ENCODE data around the gene FAM114A2.
"Not testable (repeated sequence)": the region's sequence is repeated elsewhere in the genome, so short reads cannot be mapped to it uniquely, and the experiment has no call there.

FAM114A2 gene

DNA sequence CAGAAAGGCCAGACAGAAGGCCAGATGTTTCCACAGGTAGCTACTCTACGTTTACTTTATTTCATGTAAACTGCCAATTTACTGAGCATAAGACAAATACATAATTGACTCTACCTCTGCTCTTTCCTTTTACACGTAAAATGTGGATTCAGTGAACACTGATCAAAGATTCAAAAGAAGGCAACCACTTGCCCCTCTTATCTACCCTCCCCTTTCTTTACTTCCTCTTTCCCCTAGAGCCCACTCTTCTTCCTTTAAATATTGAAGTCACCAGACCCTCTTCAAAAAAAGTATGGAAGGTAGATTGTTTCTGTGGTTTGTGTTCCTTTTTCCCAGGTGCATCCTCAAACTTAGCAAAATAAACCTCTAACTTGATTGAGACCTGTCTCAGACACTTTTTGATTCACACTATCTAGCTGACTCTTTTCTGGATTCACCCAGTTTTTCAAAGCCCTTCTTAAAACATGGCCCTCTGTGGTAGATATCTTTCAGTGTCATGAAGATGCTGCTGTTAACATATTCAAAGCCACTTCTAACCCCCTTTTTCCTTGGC, 6.7 kb downstream of the FAM114A2 start:
- H3K27me3 Mint-ChIP-seq (ENCODE audit: low read depth) = no peaks in the 10 kb centered on the region
- H3K27ac Mint-ChIP-seq = no peak overlapping the region
- H3K9me3 Mint-ChIP-seq = no peaks in the 10 kb centered on the region
- H3K4me3 Mint-ChIP-seq = no peak overlapping the region
- peaks cover 12% of the 10 kb centered on the region for H3K36me3 Mint-ChIP-seq (ENCODE audit: low read depth)
- H3K4me1 Mint-ChIP-seq (ENCODE audit: low read depth) = peaks cover 2% of the 10 kb centered on the region

DNA sequence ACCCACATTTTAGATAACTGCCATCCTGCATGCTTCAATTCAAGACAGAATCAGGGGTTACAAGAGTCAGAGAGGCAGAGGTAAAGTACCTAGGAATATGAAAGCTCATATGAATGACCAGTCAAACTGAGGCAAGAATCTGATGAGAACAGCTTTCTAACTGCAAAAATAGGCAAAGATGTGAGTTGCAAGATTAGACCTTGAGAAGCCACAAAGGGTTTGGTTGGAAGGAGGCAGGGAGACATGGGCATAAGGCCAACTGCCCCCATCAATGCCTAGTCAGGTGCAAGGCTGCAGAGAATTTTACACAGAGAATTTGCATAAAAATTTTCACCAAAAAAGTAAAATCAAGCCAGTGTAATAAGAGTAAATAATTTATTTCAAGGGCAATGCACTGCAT, 12.8 kb downstream of the FAM114A2 start:
- Mint-ChIP-seq H3K4me1 (ENCODE audit: low read depth) (no peaks in the 10 kb centered on the region), H3K4me3 (no peak overlapping the region), H3K27me3 (ENCODE audit: low read depth) (no peaks in the 10 kb centered on the region), H3K27ac (no peak overlapping the region), H3K36me3 (ENCODE audit: low read depth) (peaks cover 22% of the 10 kb centered on the region), H3K9me3 (no peaks in the 10 kb centered on the region)

DNA sequence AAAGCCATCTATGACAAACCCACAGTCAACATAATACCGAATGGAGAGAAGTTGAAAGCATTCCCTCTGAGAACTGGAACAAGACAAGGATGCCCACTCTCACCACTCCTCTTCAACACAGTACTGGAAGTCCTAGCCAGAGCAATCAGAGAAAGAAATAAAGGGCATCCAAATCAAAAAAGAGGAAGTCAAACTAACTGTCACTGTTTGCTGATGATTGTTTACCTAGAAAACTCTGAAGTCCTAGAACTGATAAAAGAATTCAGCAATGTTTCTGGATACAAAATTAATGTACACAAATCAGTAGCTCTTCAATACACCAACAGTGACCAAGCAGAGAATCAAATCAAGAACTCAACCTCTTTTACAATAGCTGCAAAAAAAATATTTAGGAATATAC, 19.8 kb downstream of the FAM114A2 start:
- H3K36me3 Mint-ChIP-seq (ENCODE audit: low read depth) = peaks cover 46% of the 10 kb centered on the region

DNA sequence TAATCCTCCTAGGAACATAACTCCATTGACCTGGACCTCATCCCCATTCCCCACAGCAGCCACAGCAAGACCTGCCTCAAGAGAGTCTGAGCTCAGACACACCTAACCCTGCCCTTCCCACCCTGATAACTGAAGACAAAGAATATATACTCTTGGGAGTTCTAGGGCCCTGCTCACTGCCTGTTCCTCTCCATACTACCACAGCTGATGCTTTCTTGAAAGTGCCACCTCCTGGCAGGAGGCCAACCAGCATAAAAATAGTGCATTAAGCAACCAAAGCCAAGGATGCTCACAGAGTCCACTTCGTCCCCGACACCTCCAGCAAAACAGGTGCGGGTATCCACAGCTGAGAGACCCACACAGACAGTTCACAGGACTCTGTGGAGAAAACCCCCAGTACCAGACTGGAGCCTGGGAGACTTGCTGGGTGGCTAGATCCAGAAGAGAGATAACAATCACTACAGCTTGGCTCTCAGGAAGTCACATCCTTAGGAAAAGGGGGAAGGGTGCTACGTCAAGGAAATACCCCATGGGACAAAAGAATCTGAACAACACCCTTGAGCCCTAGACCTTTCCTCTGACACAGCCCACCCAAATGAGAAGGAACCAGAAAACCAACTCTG, 23.5 kb downstream of the FAM114A2 start:
- Mint-ChIP-seq H3K27ac (no peak overlapping the region), H3K4me1 (ENCODE audit: low read depth) (peaks cover 3% of the 10 kb centered on the region), H3K4me3 (no peak overlapping the region), H3K36me3 (ENCODE audit: low read depth) (peaks cover 32% of the 10 kb centered on the region), H3K27me3 (ENCODE audit: low read depth) (no peaks in the 10 kb centered on the region), H3K9me3 (no peaks in the 10 kb centered on the region)

More for the DNA sequence above, 19.8 kb downstream of the FAM114A2 start:
- not testable (repeated sequence) for H3K27me3 Mint-ChIP-seq (ENCODE audit: low read depth); H3K4me3 Mint-ChIP-seq; H3K27ac Mint-ChIP-seq; H3K4me1 Mint-ChIP-seq (ENCODE audit: low read depth); H3K9me3 Mint-ChIP-seq

DNA sequence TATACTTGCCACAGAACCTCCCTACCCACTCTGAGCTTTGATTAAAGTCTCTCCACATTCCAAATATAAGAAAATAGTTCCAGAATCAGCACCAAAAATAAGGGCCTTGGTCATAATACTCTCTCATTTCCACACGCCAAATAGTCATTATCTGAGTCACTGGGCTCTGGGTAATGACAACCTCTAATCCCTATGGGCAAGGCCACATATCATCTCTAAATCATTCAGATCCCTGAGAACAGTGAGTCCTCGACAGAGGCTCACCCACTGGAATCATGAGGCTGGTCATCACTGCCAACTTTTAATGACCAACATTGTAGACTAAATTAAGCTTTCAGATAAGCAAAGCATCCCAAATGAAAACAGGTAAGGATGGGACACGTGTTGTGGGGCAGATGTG, 28.1 kb downstream of the FAM114A2 start:
- Mint-ChIP-seq H3K4me3 (no peak overlapping the region), H3K27ac (no peak overlapping the region)

DNA sequence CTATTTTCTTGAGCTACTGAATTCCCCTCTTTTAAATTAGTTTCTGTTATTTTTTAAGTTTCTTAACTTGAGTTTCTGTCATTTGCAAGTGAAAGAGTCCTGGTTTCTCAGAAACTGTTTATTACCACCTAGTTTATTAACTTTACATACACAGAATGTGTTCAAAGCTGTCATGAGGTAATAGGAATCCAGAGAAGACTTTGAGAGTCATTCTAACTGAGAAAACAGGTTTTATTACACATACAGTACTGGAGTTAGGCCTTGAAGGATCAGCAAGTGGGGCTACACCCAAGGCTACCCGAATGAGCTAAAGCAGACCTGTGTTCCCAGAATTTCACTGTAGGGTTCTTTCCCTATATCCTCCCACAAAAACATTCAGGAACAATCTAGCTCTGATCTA, 33.1 kb downstream of the FAM114A2 start:
- H3K27ac Mint-ChIP-seq = no peak overlapping the region
- no peak overlapping the region for H3K4me3 Mint-ChIP-seq
- peaks cover 2% of the 10 kb centered on the region for H3K36me3 Mint-ChIP-seq (ENCODE audit: low read depth)
- H3K9me3 Mint-ChIP-seq = no peaks in the 10 kb centered on the region
- no peaks in the 10 kb centered on the region for H3K4me1 Mint-ChIP-seq (ENCODE audit: low read depth)
- H3K27me3 Mint-ChIP-seq (ENCODE audit: low read depth) = no peaks in the 10 kb centered on the region

More for the DNA sequence above, 28.1 kb downstream of the FAM114A2 start:
- no peaks in the 10 kb centered on the region for H3K27me3 Mint-ChIP-seq (ENCODE audit: low read depth)
- H3K36me3 Mint-ChIP-seq (ENCODE audit: low read depth) = peaks cover 12% of the 10 kb centered on the region
- H3K9me3 Mint-ChIP-seq = no peaks in the 10 kb centered on the region
- no peaks in the 10 kb centered on the region for H3K4me1 Mint-ChIP-seq (ENCODE audit: low read depth)

DNA sequence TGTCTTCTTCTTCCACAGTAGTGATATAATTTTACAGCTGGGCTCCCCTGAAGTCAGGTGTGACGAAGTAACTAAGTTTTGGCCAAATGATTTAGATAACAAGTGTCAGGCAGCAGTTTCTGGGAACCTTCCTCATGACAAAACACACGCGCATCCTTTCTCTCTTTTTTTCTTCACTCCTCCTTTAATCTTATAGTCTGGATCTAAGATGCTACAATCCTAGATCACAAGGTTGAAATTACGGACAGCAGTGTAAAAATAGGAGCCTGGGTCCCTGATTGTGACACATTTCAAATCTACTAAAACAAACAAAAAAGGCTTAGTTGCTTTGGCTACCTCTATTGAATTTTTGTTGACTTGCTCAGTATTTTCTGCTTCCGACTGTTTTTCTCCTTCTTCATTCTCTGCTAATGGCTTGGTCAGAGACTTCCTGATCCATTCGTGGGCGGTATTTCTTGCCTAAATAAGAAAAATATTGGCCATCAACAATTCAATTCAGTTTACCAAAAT, 36.1 kb downstream of the FAM114A2 start:
- Mint-ChIP-seq H3K36me3 (ENCODE audit: low read depth) (peaks cover 8% of the 10 kb centered on the region), H3K27ac (no peak overlapping the region), H3K4me3 (no peak overlapping the region), H3K9me3 (no peaks in the 10 kb centered on the region), H3K4me1 (ENCODE audit: low read depth) (no peaks in the 10 kb centered on the region), H3K27me3 (ENCODE audit: low read depth) (no peaks in the 10 kb centered on the region)

DNA sequence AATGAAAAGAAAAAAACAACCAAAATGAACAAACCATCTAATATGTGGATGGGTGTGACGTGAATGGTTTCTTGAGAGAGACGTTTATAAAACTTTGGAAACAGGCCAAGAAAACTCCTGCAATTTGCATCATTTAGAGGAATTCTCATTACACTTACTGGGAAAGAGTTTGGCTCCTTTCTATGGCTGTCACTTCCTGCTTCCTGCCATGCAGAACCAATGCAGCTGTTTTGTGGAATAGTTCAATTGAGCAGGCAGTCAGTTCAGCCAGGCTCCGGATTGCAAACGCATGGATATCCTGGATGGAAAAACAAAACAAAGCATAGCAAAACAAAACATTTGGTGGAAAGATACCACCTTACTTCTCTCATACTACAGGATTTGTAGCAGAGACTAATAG, 36.6 kb downstream of the FAM114A2 start:
- Mint-ChIP-seq H3K27me3 (ENCODE audit: low read depth) (no peaks in the 10 kb centered on the region), H3K4me1 (ENCODE audit: low read depth) (no peaks in the 10 kb centered on the region), H3K27ac (no peak overlapping the region), H3K4me3 (no peak overlapping the region), H3K9me3 (no peaks in the 10 kb centered on the region), H3K36me3 (ENCODE audit: low read depth) (peaks cover 13% of the 10 kb centered on the region)

DNA sequence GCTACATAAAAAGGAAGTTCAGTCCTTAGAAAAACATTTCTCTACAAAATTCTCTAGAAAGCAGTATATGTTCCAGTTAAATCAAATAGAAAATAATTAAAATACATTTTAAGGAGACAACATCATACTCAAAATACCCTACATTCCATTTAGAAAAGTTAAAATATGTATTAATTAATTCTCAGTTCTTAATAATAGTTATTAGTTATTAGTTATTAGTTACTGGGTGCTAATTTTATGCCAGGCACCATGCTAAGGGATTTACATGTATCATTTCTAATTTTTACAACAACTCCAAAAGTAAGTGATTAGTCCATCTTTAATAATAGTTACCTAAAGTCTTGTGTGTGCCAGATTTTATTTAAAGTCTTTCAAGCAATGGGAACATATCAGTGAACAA, 38.0 kb downstream of the FAM114A2 start:
- H3K27me3 Mint-ChIP-seq (ENCODE audit: low read depth) = no peaks in the 10 kb centered on the region
- peaks cover 20% of the 10 kb centered on the region for H3K36me3 Mint-ChIP-seq (ENCODE audit: low read depth)
- no peaks in the 10 kb centered on the region for H3K4me1 Mint-ChIP-seq (ENCODE audit: low read depth)
- H3K9me3 Mint-ChIP-seq = no peaks in the 10 kb centered on the region
- no peak overlapping the region for H3K4me3 Mint-ChIP-seq
- no peak overlapping the region for H3K27ac Mint-ChIP-seq

DNA sequence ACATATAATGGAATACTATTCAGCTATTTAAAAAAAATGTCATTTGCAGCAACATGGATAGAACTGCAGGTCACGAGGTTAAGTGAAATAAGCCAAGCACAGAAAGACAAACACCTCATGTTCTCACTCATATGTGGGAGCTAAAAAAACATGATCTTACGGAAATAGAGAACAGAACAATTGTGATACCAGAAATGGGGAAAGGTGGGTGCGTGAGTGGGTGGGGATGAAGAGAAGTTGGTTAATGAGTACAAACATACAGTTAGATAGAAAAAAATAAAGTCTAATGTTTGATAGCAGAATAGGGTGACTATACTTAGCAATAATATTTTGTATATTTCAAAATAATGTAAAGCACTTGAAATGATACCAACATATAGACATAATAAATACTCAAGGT, 38.7 kb downstream of the FAM114A2 start:
- Mint-ChIP-seq H3K27me3 (ENCODE audit: low read depth) (no peaks in the 10 kb centered on the region), H3K4me1 (ENCODE audit: low read depth) (no peaks in the 10 kb centered on the region), H3K9me3 (no peaks in the 10 kb centered on the region), H3K27ac (no peak overlapping the region), H3K36me3 (ENCODE audit: low read depth) (peaks cover 21% of the 10 kb centered on the region), H3K4me3 (no peak overlapping the region)

DNA sequence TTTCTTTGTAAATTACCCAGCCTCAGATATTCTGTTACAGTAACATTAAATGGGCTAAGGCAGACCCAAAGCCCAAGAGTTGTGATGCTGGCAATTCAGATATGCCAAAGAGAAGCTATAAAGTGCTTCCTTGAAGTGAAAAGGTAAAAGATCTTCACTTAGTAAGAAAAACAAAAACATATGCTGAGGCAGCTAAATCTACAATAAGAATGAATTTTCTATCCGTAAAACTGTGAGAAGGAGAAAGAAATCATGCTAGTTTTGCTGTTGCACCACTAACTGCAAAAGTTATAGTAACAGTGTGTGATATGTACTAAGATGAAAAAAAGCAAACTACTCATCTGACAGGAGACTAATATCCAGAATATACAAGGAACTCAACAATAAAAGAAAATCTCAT, 39.9 kb downstream of the FAM114A2 start:
- Mint-ChIP-seq H3K9me3 (no peaks in the 10 kb centered on the region), H3K27me3 (ENCODE audit: low read depth) (no peaks in the 10 kb centered on the region), H3K4me1 (ENCODE audit: low read depth) (no peaks in the 10 kb centered on the region), H3K4me3 (no peak overlapping the region), H3K27ac (no peak overlapping the region), H3K36me3 (ENCODE audit: low read depth) (peaks cover 24% of the 10 kb centered on the region)

DNA sequence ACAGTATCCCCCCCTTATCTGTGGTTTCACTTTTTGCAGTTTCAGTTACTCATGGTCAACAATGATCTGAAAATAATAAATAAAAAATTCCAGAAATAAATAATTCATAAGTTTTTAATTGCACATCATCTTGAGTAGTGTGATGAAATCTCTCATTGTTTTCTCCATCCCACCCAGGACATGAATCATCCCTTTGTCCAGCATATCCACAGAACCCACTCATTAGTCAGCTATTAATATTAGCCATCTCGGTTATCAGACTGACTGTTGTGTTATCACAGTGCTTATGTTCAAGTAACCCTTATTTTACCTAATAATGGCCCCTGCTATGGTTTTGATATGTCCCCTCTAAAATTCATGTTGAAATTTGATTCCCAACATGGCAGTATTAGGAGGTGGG, 40.7 kb downstream of the FAM114A2 start:
- H3K4me3 Mint-ChIP-seq = no peak overlapping the region
- H3K36me3 Mint-ChIP-seq (ENCODE audit: low read depth) = peaks cover 24% of the 10 kb centered on the region
- H3K4me1 Mint-ChIP-seq (ENCODE audit: low read depth) = no peaks in the 10 kb centered on the region

DNA sequence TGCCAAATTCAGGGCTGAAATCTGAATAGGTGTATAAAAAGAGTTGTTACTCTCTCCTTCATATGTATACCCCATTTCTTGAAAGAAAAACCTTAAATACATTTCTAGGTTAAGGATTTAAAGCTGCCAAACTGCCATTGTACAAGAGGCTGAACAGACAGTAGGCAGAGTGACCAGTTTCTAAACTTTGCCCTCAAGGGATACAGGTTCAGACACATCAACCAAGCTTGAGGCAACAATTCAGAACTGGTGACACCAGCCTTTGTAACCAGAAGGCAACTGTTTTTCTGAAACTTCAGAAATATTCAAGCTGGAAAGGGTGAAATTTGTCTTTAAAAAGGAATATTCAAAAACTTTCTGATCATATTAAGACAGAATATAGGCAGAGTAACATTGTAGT, 47.5 kb downstream of the FAM114A2 start:
- H3K9me3 Mint-ChIP-seq = no peaks in the 10 kb centered on the region
- H3K4me1 Mint-ChIP-seq (ENCODE audit: low read depth) = no peaks in the 10 kb centered on the region
- no peak overlapping the region for H3K4me3 Mint-ChIP-seq
- no peak overlapping the region for H3K27ac Mint-ChIP-seq
- no peaks in the 10 kb centered on the region for H3K27me3 Mint-ChIP-seq (ENCODE audit: low read depth)
- H3K36me3 Mint-ChIP-seq (ENCODE audit: low read depth) = peaks cover 8% of the 10 kb centered on the region

More for the DNA sequence above, 40.7 kb downstream of the FAM114A2 start:
- H3K27me3 Mint-ChIP-seq (ENCODE audit: low read depth) = no peaks in the 10 kb centered on the region
- no peak overlapping the region for H3K27ac Mint-ChIP-seq
- H3K9me3 Mint-ChIP-seq = no peaks in the 10 kb centered on the region

DNA sequence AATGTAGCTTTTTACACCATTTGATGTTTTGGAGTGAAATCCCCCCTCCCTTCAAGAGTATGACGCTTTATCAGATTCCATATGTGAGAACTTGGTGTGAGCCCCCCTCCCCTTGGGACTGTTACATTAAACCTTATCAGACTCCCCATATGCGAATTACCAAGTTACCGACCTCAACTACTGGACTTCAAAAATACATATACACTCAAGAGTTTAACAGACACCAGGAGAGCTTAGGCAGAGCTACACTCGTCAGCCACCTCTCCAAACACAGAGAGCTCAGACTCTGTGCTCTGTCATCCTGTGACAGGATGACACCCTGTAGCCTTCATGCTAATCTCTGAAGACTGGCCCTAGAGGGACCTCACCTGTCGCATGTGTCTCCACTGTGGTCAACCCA, 50.2 kb downstream of the FAM114A2 start:
- H3K4me1 Mint-ChIP-seq (ENCODE audit: low read depth) = no peaks in the 10 kb centered on the region
- H3K9me3 Mint-ChIP-seq = no peaks in the 10 kb centered on the region
- H3K27me3 Mint-ChIP-seq (ENCODE audit: low read depth) = no peaks in the 10 kb centered on the region
- H3K27ac Mint-ChIP-seq = no peak overlapping the region
- H3K36me3 Mint-ChIP-seq (ENCODE audit: low read depth) = no peaks in the 10 kb centered on the region
- no peak overlapping the region for H3K4me3 Mint-ChIP-seq

DNA sequence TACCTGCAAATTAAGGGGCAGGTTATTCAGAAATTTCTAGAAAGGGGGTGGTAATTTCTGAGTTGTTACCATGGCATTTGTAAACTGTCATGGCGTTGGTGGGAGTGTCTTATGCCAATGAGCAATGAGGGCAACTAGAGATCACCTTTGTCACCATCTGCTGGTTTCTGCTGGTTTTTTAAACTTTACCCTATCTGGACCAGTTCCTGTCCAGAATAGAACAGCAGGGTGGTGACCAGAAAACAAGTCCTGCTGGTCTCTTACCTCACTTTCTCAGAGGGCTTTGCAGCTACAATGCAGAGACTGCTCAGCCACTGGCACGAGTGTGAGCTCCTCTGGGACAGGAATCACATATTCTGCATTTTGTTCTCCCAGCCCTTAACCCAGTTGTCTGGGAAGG, 51.4 kb downstream of the FAM114A2 start:
- no peaks in the 10 kb centered on the region for H3K9me3 Mint-ChIP-seq
- no peak overlapping the region for H3K27ac Mint-ChIP-seq
- no peaks in the 10 kb centered on the region for H3K36me3 Mint-ChIP-seq (ENCODE audit: low read depth)
- H3K4me1 Mint-ChIP-seq (ENCODE audit: low read depth) = no peaks in the 10 kb centered on the region
- no peaks in the 10 kb centered on the region for H3K27me3 Mint-ChIP-seq (ENCODE audit: low read depth)
- H3K4me3 Mint-ChIP-seq = no peak overlapping the region
